Midbrain (tissue), 1 donor: ENCODE measurements around the gene RRM2.
A peak's percentile ranks its signal among the peaks of the same experiment; 100 is the strongest.

Experiments used
- DNase-seq: peaks from one replicate; lab custom pipeline; 2025; lab: John Stamatoyannopoulos, UW

The RRM2 gene

DNA sequence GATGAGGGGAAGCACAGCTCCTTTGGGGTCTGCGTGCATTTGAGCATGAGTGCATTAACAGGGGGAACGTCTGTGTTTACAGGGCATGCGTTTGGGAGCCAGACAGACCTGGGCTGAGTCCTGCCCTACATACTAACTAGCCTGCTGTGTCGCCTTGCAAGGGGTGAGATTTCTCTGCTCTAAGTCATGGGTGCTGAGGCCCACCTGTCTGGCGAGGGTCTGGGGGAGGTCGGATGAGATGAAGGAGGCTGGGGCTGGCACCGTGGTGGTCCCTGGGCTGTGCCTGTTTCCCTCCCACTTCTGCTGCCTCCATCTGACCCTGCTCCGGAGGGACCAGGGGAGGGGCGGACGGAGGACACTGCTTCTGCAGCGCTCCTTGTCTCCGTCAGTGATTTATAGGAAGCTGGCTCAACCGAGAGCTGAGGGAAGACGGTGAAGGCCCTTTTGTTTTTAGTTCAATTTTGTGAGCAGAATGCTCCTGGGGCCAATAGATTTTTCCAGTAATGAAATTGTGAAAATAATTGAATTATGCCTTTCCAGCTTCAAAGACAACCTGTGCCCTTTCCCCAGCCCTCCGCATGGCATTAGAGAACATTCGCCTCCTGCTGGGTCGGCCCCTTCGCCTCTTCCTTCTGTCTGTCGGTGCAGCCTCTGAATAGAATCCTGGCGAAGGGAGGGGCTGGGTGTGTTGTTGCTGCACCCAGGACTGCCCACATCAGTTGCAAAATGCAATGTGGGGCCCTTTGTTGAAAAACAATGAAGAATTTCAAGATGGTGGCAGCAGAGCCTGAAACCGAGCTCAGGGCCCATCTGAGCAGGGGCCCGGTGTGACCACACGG lies 49.7 kb downstream of the RRM2 start:
- no peak for DNase-seq

DNA sequence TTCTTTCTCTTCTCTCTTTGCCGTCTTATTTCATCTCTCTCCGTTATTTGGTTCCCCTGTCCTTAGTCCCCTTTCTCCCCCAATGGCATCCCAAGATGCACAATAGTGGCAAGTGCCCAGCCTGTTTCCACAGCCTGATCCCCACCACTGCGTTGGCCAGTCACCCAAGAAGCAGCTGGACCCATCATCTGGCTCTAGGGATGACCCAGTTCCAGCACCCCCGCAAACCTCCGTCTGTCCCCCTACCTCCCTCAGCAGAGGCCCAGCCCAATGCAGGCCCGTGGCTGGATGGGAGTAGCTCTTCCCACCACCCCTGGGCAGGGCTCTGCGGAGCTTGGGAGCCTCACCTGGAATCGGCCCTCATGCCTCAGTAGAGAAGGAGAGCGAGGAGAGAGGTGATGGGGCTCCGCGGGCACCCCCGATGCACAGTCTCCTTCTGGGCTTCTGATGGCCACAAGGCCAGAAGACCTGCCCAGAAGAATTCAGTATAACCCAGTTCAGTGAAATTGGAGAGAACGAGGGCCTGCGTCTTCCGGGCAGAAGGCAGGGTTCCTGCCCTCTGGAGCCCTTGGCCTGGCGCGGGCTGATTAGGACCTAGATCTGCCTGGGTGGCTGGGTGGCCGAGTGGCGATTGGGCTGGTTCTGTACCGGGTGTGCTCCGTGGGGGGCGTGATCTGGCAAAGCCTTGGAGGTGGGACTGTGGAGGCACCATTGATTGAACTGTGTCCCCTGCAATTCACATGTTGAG lies 50.9 kb downstream of the RRM2 start:
- no peak for DNase-seq

DNA sequence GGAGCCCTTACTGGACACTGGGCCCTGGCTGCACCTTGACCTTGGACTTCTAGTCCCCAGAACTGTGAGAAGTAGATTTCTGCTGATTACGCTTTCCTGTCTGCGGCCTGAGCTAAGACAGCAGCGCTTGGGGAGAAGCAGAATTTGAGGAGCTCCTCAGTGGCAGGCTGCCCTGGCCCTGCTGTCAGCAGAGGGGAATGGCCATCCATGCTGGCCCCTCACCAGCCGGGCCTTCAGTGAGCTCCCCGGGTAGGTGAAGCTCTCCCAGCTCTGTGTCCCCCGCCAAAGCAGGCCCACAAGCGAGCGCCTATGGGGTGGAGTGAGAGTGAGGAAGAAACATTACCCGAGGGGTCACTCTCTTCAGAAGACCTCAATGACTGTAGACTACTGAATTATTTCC lies 51.6 kb downstream of the RRM2 start:
- no peak for DNase-seq

GRCh38 chr2:10175441-10175840 lies 52.9 kb downstream of the RRM2 start:
- DNase-seq = no peak

DNA sequence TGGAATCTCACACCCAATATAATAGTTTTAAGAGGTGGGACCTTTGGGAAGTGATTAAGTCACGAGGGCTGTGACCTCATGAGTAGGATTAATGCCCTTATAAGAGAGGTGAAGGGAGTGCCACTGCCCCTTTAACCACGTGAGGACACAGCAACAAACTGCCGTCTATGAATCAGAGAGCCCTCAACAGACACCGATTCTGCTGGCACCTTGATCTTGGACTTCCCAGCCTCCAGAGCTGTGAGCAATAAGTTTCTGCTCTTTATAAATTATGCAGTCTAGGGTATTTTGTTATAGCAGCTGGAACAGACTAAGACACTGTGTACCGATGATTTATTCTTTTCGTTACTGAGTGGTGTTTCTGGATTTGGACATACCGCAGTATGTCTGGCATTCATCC lies 56.2 kb downstream of the RRM2 start:
- no peak for DNase-seq

DNA sequence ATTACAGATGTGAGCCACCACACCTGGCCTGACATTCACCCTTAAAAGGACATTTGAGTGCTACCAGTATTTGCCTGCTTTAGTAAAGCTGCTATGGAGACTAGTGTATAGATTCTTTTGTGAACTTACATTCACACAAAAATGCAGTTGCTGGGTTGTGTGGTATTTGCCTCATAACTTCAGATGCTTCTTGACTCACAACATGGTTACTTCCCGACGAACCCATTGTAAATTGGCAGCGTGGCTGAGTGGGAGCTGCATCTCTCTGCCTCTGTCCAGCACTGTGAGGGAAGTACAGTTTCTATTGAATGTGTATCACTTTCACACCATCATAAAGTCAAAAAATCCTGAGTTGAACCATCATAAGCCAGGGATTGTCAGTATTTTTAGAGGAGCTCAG lies 56.9 kb downstream of the RRM2 start:
- no peak for DNase-seq

DNA sequence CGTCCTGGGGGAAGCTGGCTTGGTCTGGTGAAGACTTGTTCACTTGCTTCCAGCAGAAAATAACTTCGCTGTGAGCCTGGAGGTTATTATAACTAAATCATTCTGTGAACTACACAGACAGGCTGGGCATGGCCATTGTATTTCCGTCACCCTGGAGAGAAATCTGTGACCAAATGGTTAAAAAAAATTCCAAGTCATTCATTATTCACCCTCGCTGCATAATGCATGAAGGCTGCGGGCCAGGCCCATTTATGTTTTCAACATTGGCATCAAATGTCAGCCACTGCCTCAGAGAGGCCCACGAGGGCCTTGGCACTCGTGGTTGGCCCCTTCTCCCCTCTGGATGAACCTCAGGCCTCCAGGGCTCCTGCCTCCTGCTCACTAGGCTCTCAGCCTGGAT lies 57.7 kb downstream of the RRM2 start:
- DNase-seq = peak; percentile 3
